HepG2 (cell line): ENCODE measurements around the gene NSMCE1. TPM values are rescaled to one million over a fixed set of nuclear protein-coding genes. Genes with fewer than 3 reads are reported as not detected.

ENCODE experiments used
- CBX5 ChIP-seq: sonication (generic); formaldehyde crosslinking; IDR thresholded peaks from 2 replicates; pipeline ENCODE4 v1.4.0; 2020; ENCODE audit warnings: missing genetic modification reagents, borderline replicate concordance
- CENPT ChIP-seq: sonication (generic); formaldehyde crosslinking; IDR thresholded peaks from 2 replicates; pipeline ENCODE4 v1.8.0; 2022; ENCODE audit warnings: low read depth, mild to moderate bottlenecking, moderate library complexity, missing genetic modification reagents
- GTF2F1 ChIP-seq: fragments of 150-350 bp; IDR thresholded peaks from 2 replicates; pipeline ENCODE4 v1.6.1; 2014; ENCODE audit warnings: low read length
- GZF1 ChIP-seq: sonication (generic); formaldehyde crosslinking; IDR thresholded peaks from 2 replicates; pipeline ENCODE4 v1.5.1; 2020; ENCODE audit warnings: mild to moderate bottlenecking, missing genetic modification reagents
- HCFC1 ChIP-seq: fragments of 150-350 bp; IDR thresholded peaks from 2 replicates; pipeline ENCODE4 v1.6.1; 2014; ENCODE audit warnings: low read depth, low read length
- KAT8 ChIP-seq: IDR thresholded peaks from 2 replicates; pipeline ENCODE4 v1.6.1; 2016; ENCODE audit warnings: missing genetic modification reagents, missing compliant biosample characterization
- MIXL1 ChIP-seq: IDR thresholded peaks from 2 replicates; pipeline ENCODE4 v1.6.1; 2016
- MLLT10 ChIP-seq: sonication (generic); formaldehyde crosslinking; IDR thresholded peaks from 2 replicates; pipeline ENCODE4 v1.4.0; 2020; ENCODE audit warnings: missing genetic modification reagents
- NCOA2 ChIP-seq: sonication (generic); formaldehyde crosslinking; IDR thresholded peaks from 2 replicates; pipeline ENCODE4 v1.8.0; 2022; ENCODE audit warnings: inconsistent platforms
- PHF8 ChIP-seq: sonication (generic); formaldehyde crosslinking; IDR thresholded peaks from 2 replicates; pipeline ENCODE4 v1.5.0; 2020; ENCODE audit warnings: missing genetic modification reagents
- RNF2 ChIP-seq: fragments of 450-650 bp; conservative IDR thresholded peaks from 2 replicates; pipeline ENCODE4 v1.6.1; 2016; ENCODE audit warnings: low read depth
- SIN3B ChIP-seq: fragments of 150-350 bp; IDR thresholded peaks from 2 replicates; pipeline ENCODE4 v1.6.1; 2014; ENCODE audit warnings: low read length
- SNAI1 ChIP-seq: sonication (generic); formaldehyde crosslinking; IDR thresholded peaks from 2 replicates; pipeline ENCODE4 v1.5.0; 2020; ENCODE audit warnings: mild to moderate bottlenecking, missing genetic modification reagents, borderline replicate concordance
- WIZ ChIP-seq: sonication (generic); formaldehyde crosslinking; IDR thresholded peaks from 2 replicates; pipeline ENCODE4 v1.5.1; 2020; ENCODE audit warnings: mild to moderate bottlenecking, missing genetic modification reagents
- ZBTB42 ChIP-seq: sonication (generic); formaldehyde crosslinking; IDR thresholded peaks from 2 replicates; pipeline ENCODE4 v1.5.0; 2020; ENCODE audit warnings: mild to moderate bottlenecking, missing genetic modification reagents
- ZMAT3 ChIP-seq: sonication (generic); formaldehyde crosslinking; conservative IDR thresholded peaks from 2 replicates; pipeline ENCODE4 v1.7.0; 2021; ENCODE audit warnings: missing genetic modification reagents
- ZMYM4 ChIP-seq: sonication (generic); formaldehyde crosslinking; IDR thresholded peaks from 2 replicates; pipeline ENCODE4 v1.8.1; 2023; ENCODE audit warnings: mild to moderate bottlenecking, missing genetic modification reagents
- ZNF33A ChIP-seq: sonication (generic); formaldehyde crosslinking; IDR thresholded peaks from 2 replicates; pipeline ENCODE4 v1.5.1; 2020; ENCODE audit warnings: missing genetic modification reagents, mild to moderate bottlenecking, moderate library complexity, borderline replicate concordance
- ZNF367 ChIP-seq: sonication (generic); formaldehyde crosslinking; IDR thresholded peaks from 2 replicates; pipeline ENCODE4 v1.4.0; 2020; ENCODE audit warnings: missing genetic modification reagents, borderline replicate concordance
- ZNF512B ChIP-seq: sonication (generic); formaldehyde crosslinking; IDR thresholded peaks from 2 replicates; pipeline ENCODE4 v1.5.1; 2020; ENCODE audit warnings: missing genetic modification reagents, mild to moderate bottlenecking, borderline replicate concordance
- ZNF597 ChIP-seq: sonication (generic); formaldehyde crosslinking; IDR thresholded peaks from 2 replicates; pipeline ENCODE4 v1.5.0; 2020; ENCODE audit warnings: missing genetic modification reagents
- ZNF629 ChIP-seq: sonication (generic); formaldehyde crosslinking; conservative IDR thresholded peaks from 2 replicates; pipeline ENCODE4 v1.5.0; 2020; ENCODE audit warnings: missing genetic modification reagents
- ZNF652 ChIP-seq: IDR thresholded peaks from 2 replicates; pipeline ENCODE4 v1.6.1; 2016; ENCODE audit warnings: low read depth, borderline replicate concordance
- ZNF703 ChIP-seq: sonication (generic); formaldehyde crosslinking; IDR thresholded peaks from 2 replicates; pipeline ENCODE4 v1.5.1; 2020; ENCODE audit warnings: missing genetic modification reagents, mild to moderate bottlenecking, moderate library complexity, borderline replicate concordance
- ZNF720 ChIP-seq: sonication (generic); formaldehyde crosslinking; IDR thresholded peaks from 2 replicates; pipeline ENCODE4 v1.4.0; 2020; ENCODE audit warnings: missing genetic modification reagents
- ZNF737 ChIP-seq: sonication (generic); formaldehyde crosslinking; IDR thresholded peaks from 2 replicates; pipeline ENCODE4 v1.5.0; 2020; ENCODE audit warnings: missing genetic modification reagents, mild to moderate bottlenecking, borderline replicate concordance
- polyA plus RNA-seq, 8 experiments: library from polyadenylated mRNA; depleted of rRNA in 3 of 8; stranded (reverse) in 7 of 8; unstranded in 1 of 8; fragments of >200 nt; fragmentation: Illumina TruSeq in 4 of 8; extraction: Trizol in 4 of 8; gene quantifications; 2 replicates each; pipeline versions ENCODE4 v1.2.1 to v1.2.3, GENCODE V29; 2011 to 2016; ENCODE audit warnings: low read depth in 4 of 8, missing spikeins in 1 of 8, mixed read lengths in 1 of 8; ENCODE audit not compliant: insufficient read depth in 1 of 8
- total RNA-seq, 5 experiments: library from RNA; depleted of rRNA; stranded (reverse); fragments of >200 nt; fragmentation: Illumina TruSeq; extraction: Trizol; gene quantifications; 2 replicates each; pipeline ENCODE4 v1.2.3, GENCODE V29; 2016; ENCODE audit warnings: low read depth in 1 of 5

NSMCE1 gene
- total and polyA plus RNA-seq, 2 of the 13 experiments (the other 11 are each of a cell fraction or from before 2014, with no cell fraction given) = 42.7 to 52.9 TPM

GRCh38 chr16:27268376-27269299 is at the start of gene NSMCE1 (continued):
- TF ChIP-seq ZNF629 (CRISPR knock-in tag) (peak; percentile 57; the same call in 1 of the 2 replicates), NCOA2 (CRISPR knock-in tag) (0 out of 2 replicates have a peak, but pooled peaks have one; percentile 19), CBX5 (CRISPR knock-in tag) (no peak; the same call in 1 of the 2 replicates), RNF2 (0 out of 2 replicates have a peak, but pooled peaks have one; percentile 54), ZNF512B (CRISPR knock-in tag) (no peak; the same call in 1 of the 2 replicates), ZMAT3 (CRISPR knock-in tag) (0 out of 2 replicates have a peak, but pooled peaks have one; percentile 33), SIN3B (no peak), ZNF720 (CRISPR knock-in tag) (no peak), CENPT (CRISPR knock-in tag) (no peak), ZNF597 (no peak), MIXL1 (CRISPR knock-in tag) (peak; percentile 68; the same call in 1 of the 2 replicates), HCFC1 (peak; percentile 39; the same call in 1 of the 2 replicates), SNAI1 (CRISPR knock-in tag) (no peak), ZNF652 (CRISPR knock-in tag) (no peak; the same call in 1 of the 2 replicates), ZNF737 (CRISPR knock-in tag) (no peak), GZF1 (CRISPR knock-in tag) (0 out of 2 replicates have a peak, but pooled peaks have one; percentile 51), GTF2F1 (no peak), ZBTB42 (CRISPR knock-in tag) (peak; percentile 73), ZNF367 (CRISPR knock-in tag) (no peak), ZNF703 (CRISPR knock-in tag) (no peak; the same call in none of the 2 replicates), PHF8 (CRISPR knock-in tag) (peak; percentile 92), WIZ (CRISPR knock-in tag) (peak; percentile 81; the same call in 1 of the 2 replicates), MLLT10 (0 out of 2 replicates have a peak, but pooled peaks have one; percentile 73), ZNF33A (CRISPR knock-in tag) (peak; percentile 3; the same call in 1 of the 2 replicates), KAT8 (peak; percentile 89), ZMYM4 (CRISPR knock-in tag) (peak; percentile 91)
